GM19238 (cell line): ENCODE measurements around the gene EPOP.

Source experiments
- DNase-seq: peaks from one replicate; pipeline ENCODE4 v3.0.0; 2011; ENCODE audit warnings: low spot score; ENCODE audit not compliant: insufficient read length

EPOP gene

DNA sequence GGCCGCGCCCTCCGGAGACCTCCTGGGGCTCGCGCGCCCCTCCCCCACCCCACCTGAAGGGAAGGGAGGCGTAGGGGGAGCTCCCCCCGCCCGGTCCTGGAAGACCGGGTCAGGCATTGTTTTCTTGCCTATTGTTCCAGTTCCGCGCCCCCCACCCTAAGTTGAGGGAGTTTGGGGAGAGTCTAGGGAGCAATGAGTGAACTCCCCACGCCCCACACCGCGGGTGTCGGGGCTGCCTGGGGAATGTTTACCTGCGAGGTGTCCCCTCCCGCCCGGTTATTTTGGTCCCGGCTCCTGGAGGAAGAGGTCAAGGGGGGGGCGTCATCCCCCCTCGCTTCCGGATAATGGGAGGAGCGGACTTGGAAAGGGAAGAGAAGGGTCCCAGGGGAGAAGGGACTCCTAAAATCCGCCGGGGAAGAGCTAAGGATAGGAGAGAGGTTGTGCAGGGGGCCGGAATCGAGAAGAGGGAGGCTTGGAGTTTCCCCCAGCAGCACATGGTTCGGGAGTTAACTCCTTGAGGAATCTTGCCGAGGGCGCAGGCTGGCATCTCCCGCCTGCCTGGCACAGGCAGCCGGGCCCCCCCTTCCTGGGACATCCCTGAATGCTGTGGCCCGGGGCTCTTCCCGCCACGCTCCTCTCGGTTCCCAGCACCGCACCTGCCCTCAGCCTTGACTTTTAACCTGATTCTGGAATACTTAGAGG lies 31.2 kb upstream of the EPOP start:
- DNase-seq: peak; percentile 45

- peak; percentile 39 for DNase-seq
Observed at GRCh38 chr17:38705523-38705802, 30.7 kb upstream of the EPOP start.

DNA sequence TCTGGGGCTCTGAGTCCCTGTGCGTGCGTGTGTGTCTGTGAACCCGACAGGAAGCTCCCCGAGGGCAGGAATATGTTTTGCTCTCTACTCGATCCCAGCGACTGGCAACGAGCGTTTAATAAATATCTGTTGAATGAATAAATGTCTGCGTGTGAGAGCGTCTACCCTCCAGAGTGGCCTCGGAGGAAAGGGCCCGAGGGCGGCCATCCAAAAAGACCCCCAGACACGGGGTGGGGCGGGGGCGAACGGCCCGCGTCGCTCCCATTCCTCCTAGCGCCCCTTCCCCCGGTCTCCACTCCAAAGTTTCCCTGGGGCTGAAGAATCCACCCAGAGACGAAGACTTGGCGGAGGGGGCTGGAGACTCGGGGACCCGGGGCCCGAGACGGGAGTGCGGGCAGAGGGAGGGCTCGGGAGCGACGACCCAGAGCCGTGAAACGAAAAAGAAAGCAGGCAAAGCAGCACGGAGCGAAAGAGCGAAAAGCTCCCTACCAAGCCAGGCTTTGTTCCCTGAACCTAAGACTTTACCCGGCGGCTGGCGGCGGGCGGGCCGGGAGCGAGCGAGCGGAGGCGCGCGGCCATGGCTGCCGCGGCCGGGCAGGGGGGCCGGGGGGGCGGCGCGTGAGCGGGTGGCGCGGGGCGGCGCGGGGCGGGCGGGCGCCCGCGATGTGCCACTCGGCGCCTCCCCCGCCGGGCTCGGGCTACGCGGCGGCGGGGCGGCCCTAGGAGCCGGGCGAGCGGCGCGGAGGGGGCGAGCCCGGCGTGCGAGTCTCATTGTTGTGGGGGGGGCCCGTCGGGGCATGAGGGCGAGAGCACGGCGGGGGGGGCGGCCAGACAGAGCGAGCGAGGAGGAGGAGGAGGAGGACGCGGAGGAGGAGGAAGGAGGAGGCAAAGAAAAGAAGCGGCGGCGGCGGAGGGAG lies 30.1 kb upstream of the EPOP start, which contains the start of gene MLLT6:
Gene MLLT6 (plus strand): TSS at position 668 of the 917 bp plus-strand sequence. CDS start 360 bp downstream, outside the sequence.
- peak; percentile 79 for DNase-seq

DNA sequence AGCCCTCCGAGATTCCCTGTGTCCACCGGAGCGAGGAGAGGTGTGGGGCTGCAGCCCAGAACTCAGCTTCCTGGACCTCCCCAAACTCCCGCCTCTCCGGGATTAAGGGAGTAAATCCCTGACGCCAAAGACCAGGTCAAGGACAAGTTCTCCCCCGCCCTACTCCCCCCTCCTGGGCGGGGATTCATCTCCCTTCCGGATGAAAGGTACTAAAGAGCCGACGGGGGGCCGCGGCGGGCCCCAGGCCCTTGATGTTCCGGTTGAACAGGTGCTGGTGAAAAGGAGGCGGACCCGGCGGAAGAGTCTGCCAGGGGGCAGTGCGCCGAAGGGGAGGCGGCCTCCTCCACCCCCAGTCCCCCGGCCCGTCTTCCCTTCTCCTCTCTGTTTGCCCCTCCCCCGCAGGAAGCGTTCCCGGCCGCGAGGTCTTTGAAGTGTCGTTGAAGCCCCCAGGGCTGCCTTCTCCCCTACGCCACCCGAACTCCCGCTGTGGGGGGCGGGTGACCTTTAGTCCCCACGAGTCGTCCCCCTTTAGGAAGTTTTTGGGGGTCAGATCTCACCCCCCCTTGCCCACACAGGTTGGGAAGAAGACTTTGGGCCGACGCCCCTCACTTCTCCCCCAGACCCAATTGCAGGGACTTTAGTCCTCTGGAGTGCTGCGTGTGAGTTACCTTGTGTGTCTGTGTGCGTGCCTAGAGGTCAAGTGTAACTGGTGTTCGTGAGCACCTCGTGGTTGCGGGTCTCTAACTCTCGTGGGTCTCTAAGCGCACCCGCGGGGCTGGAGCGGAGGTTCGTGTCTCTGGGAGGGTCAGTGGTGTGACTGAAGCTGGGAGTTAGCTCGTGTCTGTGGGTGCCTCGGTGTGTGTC lies 29.2 kb upstream of the EPOP start:
- peak; percentile 90 for DNase-seq

GRCh38 chr17:38702916-38703741 lies 28.4 kb upstream of the EPOP start:
- no peak for DNase-seq

DNA sequence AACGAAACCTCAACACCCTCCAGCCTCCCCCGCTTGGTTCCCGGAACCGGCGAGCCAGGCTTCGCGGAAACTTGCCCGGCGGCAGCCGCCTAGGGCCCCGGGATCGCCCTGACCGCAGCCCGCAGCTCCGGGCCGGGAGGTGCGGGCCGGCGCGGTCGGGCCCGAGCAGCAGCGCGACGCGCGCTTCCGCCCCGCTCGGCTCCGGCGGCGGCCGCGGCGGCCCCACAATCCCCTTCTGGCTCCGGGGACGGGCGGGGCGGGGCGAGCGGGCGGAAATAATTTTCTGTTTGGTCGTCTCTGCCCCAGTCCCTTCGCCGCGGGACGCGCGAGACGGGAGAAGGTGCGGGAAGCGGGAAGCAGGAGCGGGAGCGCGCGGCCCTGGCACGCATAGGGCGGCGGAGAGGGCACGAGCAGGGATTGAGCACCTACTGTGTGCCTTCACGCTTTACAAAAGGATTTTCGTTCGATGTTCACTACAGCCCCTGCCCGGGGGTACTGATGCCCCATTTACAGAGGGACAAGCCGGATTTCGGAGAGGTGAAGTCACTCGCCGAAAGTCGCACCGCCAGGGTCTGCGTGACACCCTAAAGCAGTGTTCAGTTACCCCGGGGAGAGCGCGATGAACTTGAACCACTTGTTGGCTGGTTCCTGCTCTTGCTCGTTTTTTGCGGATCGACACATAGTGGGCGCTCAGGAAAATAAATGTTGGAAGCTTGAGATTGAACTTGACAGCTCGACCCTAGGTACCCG lies 27.6 kb upstream of the EPOP start:
- peak; percentile 70 for DNase-seq

DNA sequence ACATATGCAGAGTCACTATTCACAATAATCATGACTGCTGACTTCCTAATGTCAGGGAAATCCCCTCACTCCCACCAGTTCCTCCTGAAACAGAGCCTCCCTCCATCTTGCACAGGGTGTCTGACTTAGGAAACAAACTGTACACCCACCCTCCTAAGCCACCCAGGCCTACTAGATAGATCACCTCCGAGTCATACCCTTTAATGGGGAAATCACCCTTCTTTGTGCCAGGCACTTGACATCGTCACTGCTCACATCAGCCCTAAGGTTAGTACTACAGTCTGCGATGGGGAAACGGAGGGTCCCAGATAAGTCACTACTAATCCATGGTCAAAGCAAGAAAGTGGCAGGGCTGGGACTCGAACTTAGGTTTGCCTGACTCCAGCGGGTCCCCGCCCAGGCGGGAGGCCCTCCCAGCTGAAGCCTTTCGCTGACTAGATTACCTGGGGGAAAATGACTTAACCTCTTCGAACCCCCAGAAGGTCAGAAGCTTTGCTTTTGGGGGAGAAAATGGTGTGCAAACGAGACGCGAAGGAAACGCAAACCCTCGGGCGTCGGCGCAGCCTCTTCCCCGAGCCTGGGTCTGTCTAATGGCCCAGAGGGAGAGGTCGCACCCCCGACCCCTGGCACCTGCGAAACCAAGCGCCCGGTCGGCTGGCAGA lies 26.9 kb upstream of the EPOP start:
- DNase-seq: peak; percentile 45

DNA sequence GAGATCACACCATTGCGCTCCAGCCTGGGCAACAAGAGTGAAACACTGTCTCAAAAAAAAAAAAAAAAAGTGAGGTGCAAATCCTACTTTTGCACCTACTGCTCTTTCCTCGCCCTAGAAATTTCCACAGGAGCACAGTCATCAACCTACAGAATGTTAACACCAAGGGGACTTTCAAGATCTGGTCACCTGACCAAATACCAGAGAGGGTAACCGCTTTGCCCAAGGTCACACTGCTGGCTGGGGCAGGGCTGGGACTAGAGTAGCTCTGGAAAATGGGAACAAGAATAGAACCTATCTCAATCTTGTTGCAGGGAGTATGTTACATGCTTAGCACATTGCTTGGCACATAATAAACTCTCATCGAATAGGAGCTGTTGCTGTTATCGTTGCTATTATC lies 24.0 kb upstream of the EPOP start:
- DNase-seq: no peak

GRCh38 chr17:38697061-38697820 lies 22.5 kb upstream of the EPOP start:
- no peak for DNase-seq

- no peak for DNase-seq
Observed at GRCh38 chr17:38693700-38694329, 19.1 kb upstream of the EPOP start.

GRCh38 chr17:38691154-38691553 lies 16.4 kb upstream of the EPOP start:
- DNase-seq: no peak

- no peak for DNase-seq
Observed at GRCh38 chr17:38690386-38690785, 15.6 kb upstream of the EPOP start.

DNA sequence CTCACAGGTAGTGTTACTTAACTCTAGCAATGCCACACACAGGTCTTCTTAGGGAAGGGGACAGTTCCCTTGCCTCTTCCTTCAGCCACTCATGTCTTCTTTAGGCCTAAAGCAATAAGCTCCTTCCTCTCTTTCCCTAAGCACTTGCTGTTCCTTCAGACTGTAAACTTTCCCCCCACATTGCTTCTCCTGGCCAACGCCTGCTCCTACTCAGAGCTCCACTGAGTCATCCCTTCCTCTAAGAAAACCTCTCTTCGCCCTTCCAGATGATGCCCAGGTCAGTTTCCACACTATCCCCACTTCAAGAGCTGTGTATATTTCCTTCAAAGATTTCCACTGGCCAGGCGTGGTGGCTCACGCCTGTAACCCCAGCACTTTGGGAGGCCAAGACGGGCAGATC lies 12.5 kb upstream of the EPOP start:
- no peak for DNase-seq

- DNase-seq: no peak
Observed at GRCh38 chr17:38685491-38685890, 10.7 kb upstream of the EPOP start.

DNA sequence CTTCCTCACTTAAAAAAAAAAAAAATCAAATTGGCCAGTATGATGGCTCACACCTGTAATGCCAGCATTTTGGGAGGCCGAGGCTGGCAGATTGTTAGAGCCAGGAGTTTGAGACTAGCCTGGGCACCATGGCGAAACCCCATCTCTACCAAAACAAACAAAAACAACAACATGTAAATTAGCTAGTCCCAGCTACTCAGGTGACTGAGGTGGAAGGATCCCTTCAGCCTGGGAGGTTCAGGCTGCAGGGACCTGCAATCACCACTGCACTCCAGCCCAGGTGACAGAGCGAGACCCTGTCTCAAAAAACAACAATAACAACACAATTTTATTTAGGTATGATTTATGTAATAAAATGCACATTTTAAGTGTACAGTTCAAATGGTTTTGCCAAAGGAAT lies 6.3 kb upstream of the EPOP start:
- DNase-seq: no peak

- DNase-seq: no peak
Observed at GRCh38 chr17:38677819-38678218, 3.1 kb upstream of the EPOP start.

DNA sequence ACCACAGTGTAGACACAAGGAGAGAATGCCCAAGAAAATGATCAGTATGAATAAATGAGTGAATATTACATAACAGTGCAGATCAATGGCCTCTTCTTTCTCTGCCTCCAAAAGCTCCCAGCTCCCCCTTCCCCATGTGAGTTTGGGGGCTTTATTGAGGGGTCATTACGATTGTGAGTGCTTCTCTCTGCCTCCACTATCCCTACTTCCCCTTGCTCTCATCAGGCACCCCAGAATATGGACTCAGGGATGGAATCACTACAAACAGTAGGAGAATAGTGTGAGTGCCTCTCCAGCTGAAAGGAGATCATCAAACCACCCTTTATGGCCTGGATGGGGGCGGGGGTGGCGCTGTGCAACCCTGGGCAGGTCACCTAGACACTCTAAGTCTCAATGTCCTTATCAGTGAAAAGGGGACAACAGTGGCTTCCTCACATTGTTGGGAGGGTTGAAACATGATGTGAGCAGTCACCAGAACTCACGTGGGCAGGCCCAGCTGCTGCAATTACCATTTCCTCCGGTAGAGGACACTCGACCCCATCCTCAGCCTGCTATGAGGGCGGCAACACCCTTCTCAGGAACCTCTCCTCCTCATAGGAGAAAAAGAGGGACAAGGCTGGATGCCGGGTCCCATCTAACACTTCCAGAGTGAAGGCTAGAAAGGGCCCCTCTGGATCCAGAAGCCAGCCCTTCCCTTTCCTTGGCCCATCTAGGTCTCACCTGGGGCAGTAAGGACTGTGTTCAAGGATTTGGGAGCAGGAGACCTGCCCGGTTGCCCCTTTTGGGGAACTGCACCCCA lies 2.1 kb upstream of the EPOP start:
- peak; percentile 70 for DNase-seq
